Ovary (tissue), 9 donors: ENCODE data around the gene TMEM270. TPM values are rescaled to one million over a fixed set of nuclear protein-coding genes. Genes with fewer than 3 reads are reported as not detected.

ENCODE experiments used
- DNase-seq, 5 donors: peaks; one replicate each; pipeline ENCODE4 v3.0.0-alpha.2; 2019 to 2020
- H3K27ac ChIP-seq, 2 donors: fragments of 200-600 bp; one replicate each; pipeline versions ENCODE4 v1.5.1 to v1.8.0; 2019 to 2022
- H3K27me3 ChIP-seq: fragments of 200-600 bp; one replicate; pipeline ENCODE4 v1.8.0; 2022
- H3K36me3 ChIP-seq: fragments of 200-600 bp; sonication (generic); one replicate; pipeline ENCODE4 v1.5.1; 2019
- H3K4me1 ChIP-seq: one replicate; pipeline ENCODE4 v1.8.1; 2013; ENCODE audit warnings: mild to moderate bottlenecking, moderate library complexity; ENCODE audit not compliant: insufficient read depth
- H3K4me3 ChIP-seq: fragments of 200-600 bp; sonication (generic); one replicate; pipeline ENCODE4 v1.5.1; 2017
- H3K9me3 ChIP-seq, 2 donors: fragments of 200-600 bp in 1 of 2; sonication (generic) in 1 of 2; one replicate each; pipeline versions ENCODE4 v1.5.1 to v1.8.1; 2013 to 2019; ENCODE audit warnings: mild to moderate bottlenecking in 1 of 2, moderate library complexity in 1 of 2
- CTCF ChIP-seq, 3 donors: fragments of 450-650 bp in 2 of 3; fragments of 200-600 bp in 1 of 3; IDR thresholded peaks; one replicate each; pipeline versions ENCODE4 v1.5.1 to v1.8.0; 2016 to 2022; ENCODE audit warnings: antibody characterized with exemption in 3 of 3, mild to moderate bottlenecking in 1 of 3
- EP300 ChIP-seq: sonication (generic); formaldehyde crosslinking; IDR thresholded peaks from one replicate; pipeline ENCODE4 v1.6.1; 2017; ENCODE audit warnings: antibody characterized with exemption
- POLR2A ChIP-seq: fragments of 450-650 bp; IDR thresholded peaks from one replicate; pipeline ENCODE4 v1.6.1; 2017; ENCODE audit warnings: antibody characterized with exemption, mild to moderate bottlenecking, moderate library complexity
- WGBS, 3 donors: extraction: QIAGEN DNeasy Blood & Tissue Kit in 1 of 3; methylation state at CpG; one replicate each; pipeline versions ENCODE4 v1.1.5 to v1.1.7; 2013 to 2017; 5-methylcytosine and 5-hydroxymethylcytosine counted together
- intact Hi-C, 4 donors: fragments of 100-400 bp; cut with DNase I; formaldehyde crosslinking; loops; one replicate each; pipeline versions ENCODE4 v1.11.0 to v1.15.1; 2022 to 2023
- polyA plus RNA-seq, 2 donors: library from polyadenylated mRNA; stranded (reverse); fragments of 200-250 nt in 1 of 2; fragments of 350-450 nt in 1 of 2; fragmentation: Illumina TruSeq in 1 of 2; extraction: RNeasy Lipid Tissue Mini Kit (QIAGEN cat#74804) in 1 of 2; gene quantifications; one replicate each; pipeline ENCODE4 v1.2.3, GENCODE V29; 2013 to 2014
- total RNA-seq, 7 donors: library from RNA; depleted of rRNA in 2 of 7; stranded (reverse); fragments of >200 nt in 2 of 7; fragmentation: NEBNext Ultra II Directional in 3 of 7; extraction: Animal tissue kit (Norgen Biotek cat#: 25700) in 3 of 7; gene quantifications; one replicate each; pipeline versions ENCODE4 v1.1.0 to v1.2.4, GENCODE V29; 2016 to 2023
- donor health status: DM: no; HTN: no; CAD: no; lungs with moderate emphysema.
- donor health status: DM: no; HTN: no; CAD: no.
- donor health status: Bipolar disorder and iron deficiency.
- donor health status: DM: yes; HTN: yes; CAD: no.
- donor health status: DM: no; HTN: no; CAD: no.
- donor health status: DM: yes; HTN: yes; CAD: no.

TMEM270 gene
- total and polyA plus RNA-seq, 9 donors, result 0.34 TPM; not detected in 8

GRCh38 chr7:73869011-73869798 is 8.2 kb downstream of the TMEM270 start:
- 30 to 49% (median 35%) methylated on average over 24 of the region's 24 CpGs for WGBS, 3 donors
- no peak for TF ChIP-seq CTCF (IDR thresholded peaks at IDR 0.05)
- TF ChIP-seq EP300, result no peak
- no peak for TF ChIP-seq POLR2A
- DNase-seq, result no peak
- no peaks in the 10 kb centered on the region for H3K36me3 ChIP-seq
- H3K27me3 ChIP-seq, result no peaks in the 10 kb centered on the region
- no peaks in the 10 kb centered on the region for H3K9me3 ChIP-seq
- no peak overlapping the region for H3K27ac ChIP-seq
- intact Hi-C loops, result loop anchor here (5.0 to 10.0 kb wide), 4 partner anchors 156 to 536 kb away; partner anchors contain the start of genes ELN (in 4 of the 4) and EIF4H (in 1 of the 4)
- H3K4me1 ChIP-seq, result peaks cover 1% of the 10 kb centered on the region
- H3K4me3 ChIP-seq, result no peak overlapping the region

GRCh38 chr7:73870041-73870492 is 9.1 kb downstream of the TMEM270 start:
- Histone ChIP-seq H3K36me3 (no peaks in the 10 kb centered on the region), H3K4me3 (no peak overlapping the region), H3K9me3 (no peaks in the 10 kb centered on the region), H3K27ac (no peak overlapping the region), H3K27me3 (no peaks in the 10 kb centered on the region), H3K4me1 (peaks cover 1% of the 10 kb centered on the region)
- WGBS, 3 donors, result 69 to 72% (median 69%) methylated on average over 15 of the region's 15 CpGs
- intact Hi-C loops, result no loop called here
- no peak for TF ChIP-seq CTCF (IDR thresholded peaks at IDR 0.05)
- TF ChIP-seq EP300, result no peak
- TF ChIP-seq POLR2A, result no peak
- DNase-seq, result peak in 4 of 5 donors; percentile 19 to 58 (median 42)

DNA sequence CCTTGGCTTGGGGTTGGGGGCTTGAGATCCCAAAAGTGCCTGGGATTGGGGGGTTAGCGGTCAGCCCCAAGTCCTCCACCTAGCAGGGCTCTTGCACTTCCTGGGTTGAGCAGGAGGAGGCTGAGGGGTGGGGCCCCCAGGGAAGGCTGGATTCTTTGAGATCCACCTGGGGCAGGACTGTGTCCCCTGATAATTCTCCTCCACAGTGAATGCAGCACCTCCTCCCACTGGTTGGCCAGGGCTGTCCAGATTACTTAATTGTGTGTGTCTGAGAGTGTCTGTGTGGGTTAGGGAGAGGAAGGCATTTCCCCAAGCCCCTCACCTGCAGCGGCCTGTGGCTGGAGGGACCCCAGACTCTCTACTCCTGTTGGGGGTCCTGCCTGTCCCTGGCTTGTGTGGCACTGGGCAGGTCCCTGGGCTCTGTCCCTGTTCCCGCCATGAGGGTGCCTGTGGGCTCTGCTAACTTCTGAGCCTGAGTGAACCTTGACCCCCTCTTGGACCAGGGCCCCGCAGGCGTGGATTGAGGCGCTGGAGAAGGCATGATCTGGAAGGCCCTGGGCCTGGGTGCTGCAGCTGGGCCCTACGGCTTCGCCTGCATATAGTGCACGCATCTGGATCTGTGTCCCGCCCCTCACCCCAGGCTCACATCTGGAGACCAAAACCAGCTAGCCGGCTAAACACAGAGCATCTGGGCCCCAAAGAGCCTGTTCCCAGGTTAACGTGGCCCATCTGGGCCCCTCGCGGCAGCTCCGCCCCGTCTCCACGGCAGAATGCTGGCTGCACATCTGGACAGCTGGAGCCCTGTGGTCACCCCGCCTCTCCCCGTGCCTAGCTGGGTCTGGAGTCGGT is 10.4 kb downstream of the TMEM270 start:
- no peak for TF ChIP-seq CTCF (IDR thresholded peaks at IDR 0.05)
- Histone ChIP-seq H3K36me3 (no peaks in the 10 kb centered on the region), H3K27me3 (no peaks in the 10 kb centered on the region), H3K9me3 (no peaks in the 10 kb centered on the region), H3K4me1 (peaks cover 1% of the 10 kb centered on the region), H3K4me3 (no peak overlapping the region), H3K27ac (no peak overlapping the region)
- DNase-seq, result peak in 2 of 5 donors; percentile 23 to 65
- intact Hi-C loops, result no loop called here
- WGBS, 3 donors, result 54 to 62% (median 56%) methylated on average over 19 to 20 of the region's 20 CpGs

DNA sequence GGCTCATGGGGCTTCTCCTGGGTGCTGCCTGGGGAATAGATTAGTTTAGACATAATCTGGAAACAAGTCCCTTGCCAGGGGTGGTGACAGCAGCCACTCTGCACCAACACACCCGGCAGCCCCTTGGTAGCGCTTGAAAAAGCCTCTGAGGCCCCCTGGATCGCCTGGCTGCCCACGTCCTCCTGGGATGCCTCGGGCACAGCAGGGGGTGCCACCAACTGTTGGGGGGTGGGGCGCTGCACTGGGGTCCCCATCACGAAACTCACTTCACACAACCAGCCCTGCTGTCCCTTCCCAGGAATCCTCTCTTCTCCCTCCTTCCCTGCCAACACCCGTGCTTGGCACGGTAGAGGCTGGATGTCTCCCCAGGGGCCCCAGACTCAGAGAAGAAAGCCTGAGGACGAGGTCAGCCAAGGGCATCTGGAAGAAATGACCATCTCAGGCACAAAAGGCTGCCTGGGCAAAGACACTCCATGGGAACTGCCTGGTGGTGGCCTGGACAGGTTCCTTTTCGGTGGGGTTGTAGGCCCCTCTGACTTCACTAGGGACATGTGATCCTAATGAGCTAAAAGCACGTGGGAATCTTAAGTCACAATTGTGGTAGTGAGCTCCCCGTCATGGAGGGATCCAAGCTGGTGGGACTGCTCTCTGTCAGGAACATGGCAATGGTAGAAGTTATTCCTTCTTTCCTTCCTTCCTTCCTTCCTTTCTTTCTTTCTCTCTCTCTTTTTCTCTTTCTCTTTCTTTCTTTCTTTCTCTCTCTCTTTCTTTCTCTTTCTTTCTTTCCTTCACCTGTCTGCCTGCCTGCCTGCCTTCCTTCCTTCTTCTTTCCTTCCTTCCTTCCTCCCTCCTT is 11.3 kb downstream of the TMEM270 start:
- no peak for TF ChIP-seq EP300
- TF ChIP-seq CTCF (IDR thresholded peaks at IDR 0.05), result no peak
- TF ChIP-seq POLR2A, result no peak
- 79 to 85% (median 84%) methylated on average over 13 of the region's 13 CpGs for WGBS, 3 donors
- no peak for DNase-seq
- Histone ChIP-seq H3K27me3 (no peaks in the 10 kb centered on the region), H3K4me1 (peaks cover 1% of the 10 kb centered on the region), H3K27ac (no peak overlapping the region), H3K36me3 (no peaks in the 10 kb centered on the region), H3K9me3 (no peaks in the 10 kb centered on the region), H3K4me3 (no peak overlapping the region)
- intact Hi-C loops, result no loop called here
